HG03432 (cell line): ENCODE measurements around the gene FHIP1A.

Source experiments
- ATAC-seq: cut with Tn5 transposase; IDR thresholded peaks from one replicate; pipeline ENCODE4 v1.9.1; 2021; ENCODE audit warnings: mild to moderate bottlenecking, moderate library complexity; ENCODE audit not compliant: unreplicated experiment

Gene FHIP1A

DNA sequence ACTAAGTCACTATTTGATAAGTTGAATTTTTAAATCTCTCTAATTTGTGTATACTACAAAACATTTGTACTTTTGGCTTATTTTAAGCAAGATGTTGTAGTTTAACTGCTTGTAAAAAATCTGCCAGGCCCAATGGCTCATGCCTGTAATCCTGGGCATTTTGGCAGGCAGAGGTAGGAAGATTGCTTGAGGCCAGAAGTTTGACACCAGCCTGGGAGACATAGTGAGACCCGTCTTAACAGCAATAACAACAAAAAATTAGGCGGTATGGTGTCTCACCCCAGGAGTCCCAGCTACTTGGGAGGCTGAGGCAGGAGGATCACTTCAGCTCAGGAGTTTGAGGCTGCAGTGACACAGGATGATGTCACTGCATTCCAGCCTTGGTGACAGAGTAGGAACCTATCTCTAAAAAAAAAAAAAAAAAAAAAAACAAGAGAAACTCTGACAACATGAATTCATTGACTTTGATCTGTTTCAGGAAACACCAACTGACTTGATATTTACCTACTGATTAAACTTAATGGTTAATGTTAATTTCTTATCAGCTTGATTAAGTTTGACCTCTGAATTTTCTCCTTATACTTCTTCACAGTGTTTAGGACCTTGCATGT, 8.9 kb downstream of the FHIP1A start:
- ATAC-seq, result no peak

DNA sequence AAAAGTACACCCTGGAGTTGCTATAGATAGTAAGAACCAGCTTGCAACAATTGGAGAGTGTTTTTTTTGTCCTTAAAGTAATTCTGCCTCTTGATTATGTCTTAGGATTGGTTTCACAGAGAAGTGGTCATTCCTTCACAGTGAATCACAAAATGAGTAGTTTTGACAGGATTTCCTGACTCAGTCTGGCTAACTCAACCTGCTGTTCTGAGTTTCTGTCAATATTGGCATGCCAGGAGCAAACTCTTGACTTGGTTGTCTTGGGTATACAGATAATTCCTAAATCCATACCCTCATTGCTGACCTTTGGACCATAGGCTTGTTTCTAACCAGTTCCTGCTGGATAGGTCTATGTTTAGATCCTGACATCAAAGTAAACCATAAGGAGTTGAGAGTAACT, 9.4 kb downstream of the FHIP1A start:
- no peak for ATAC-seq

DNA sequence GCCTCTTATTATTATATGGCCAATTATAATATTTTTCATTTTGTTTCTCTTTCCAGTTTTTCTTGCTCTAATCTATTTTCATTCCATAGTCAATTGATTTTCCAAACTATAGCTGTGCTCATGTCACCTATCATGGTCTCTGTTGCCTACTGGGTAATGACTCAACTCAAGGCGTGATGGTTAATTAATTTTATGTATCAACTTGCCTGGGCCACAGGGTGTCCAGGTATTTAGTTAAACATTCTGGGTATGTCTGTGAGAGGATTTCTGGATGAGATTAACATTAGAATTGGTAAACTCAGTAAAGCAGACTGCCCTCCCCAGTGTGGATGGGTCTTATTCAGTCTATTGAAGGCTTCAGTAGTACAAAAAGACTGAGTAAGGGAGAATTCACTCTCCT, 9.9 kb downstream of the FHIP1A start:
- no peak for ATAC-seq

DNA sequence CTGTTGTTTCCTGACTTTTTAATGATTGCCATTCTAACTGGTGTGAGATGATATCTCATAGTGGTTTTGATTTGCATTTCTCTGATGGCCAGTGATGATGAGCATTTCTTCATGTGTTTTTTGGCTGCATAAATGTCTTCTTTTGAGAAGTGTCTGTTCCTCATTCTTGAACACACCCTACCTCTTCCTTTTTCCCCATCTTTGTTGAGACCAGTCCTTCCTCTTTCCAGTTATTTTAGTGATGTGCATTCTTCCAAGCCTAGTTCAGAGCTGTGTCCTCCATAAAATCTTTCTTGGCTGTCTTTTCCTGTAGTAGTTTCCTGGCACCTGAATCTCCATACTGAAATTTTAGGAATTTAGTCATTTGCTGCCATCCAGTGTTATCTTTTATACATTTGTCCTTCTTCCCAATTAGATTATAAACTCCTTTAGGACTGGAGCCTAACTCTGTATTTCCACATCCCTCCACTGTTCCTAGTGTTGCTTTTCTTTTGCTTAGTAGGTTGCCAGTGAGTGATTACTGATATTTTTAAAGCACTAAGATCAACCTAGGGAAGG, 11.4 kb downstream of the FHIP1A start:
- no peak for ATAC-seq

DNA sequence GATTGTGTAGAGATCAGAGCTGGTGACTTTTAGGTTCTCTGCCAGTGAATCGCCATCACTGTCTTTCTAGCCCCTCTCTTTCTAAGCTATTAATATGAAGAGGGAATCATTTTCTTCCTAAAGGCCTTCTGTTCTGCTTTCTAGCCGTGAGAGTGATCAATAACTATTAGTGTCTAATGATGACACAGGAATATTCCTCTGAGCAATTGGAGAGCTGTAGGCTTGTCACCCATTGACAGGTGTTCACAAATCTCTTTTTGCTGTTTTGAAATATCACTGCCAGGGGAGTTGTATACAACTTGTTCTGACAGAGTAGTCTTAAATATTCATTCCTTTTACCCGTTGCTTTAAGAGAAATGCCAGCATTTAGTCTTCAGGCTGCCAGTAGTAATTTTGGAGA, 13.9 kb downstream of the FHIP1A start:
- ATAC-seq, result no peak

DNA sequence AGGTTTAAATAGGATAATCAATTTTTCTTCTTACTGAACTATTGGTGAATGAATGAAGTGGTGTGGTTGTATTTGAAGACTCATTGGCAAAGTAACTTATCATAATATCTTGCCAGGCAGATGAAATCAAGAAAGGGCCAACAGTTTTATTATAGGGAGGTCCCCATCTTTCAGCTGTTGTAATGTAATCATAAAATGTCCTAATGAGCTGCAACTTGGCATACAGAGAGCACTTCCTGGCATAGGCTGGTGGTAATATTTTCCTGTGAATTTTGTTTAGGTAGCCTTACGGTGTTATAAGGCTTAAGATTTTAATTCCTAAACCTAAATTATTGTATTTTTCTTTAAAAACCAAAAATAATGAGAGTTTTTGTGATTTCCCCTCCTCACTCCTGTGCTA, 17.5 kb downstream of the FHIP1A start:
- ATAC-seq, result no peak

DNA sequence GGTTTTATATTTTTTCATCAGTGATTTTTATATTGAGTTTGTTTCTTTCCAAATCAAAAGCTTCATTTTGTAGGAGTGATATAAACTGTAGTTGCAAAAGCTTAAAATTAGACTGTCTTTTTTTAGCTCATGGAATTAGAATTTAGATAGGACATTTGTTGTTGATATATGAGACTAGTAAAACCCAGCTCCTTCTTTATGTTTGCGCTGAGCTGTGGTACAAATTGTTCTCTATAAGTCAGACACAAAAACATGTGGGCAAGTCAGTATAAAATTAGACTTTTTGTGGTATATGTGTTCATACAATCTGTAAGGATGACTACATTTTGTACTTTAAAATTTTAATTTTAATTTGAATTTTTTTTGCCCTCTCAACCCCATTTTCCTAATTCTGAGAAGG, 18.3 kb downstream of the FHIP1A start:
- ATAC-seq, result no peak

DNA sequence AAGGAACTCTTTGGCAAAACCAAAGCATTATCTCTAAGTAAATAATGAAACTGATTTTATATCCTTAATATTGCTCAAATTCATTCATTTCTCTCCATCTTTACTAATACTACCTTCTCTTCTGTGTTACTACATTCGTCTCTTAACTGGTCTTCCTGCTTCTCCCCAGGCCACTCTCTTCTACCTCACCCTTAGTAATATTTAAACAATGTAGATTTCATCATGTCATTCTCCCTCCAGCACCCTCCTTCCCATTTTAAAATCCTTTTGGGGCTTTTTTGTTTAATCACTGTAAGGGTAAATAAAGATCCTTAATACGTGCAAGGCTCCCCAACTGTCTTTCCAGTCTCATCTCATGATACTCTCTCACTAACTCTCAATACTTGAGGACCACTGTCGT, 19.4 kb downstream of the FHIP1A start:
- no peak for ATAC-seq

DNA sequence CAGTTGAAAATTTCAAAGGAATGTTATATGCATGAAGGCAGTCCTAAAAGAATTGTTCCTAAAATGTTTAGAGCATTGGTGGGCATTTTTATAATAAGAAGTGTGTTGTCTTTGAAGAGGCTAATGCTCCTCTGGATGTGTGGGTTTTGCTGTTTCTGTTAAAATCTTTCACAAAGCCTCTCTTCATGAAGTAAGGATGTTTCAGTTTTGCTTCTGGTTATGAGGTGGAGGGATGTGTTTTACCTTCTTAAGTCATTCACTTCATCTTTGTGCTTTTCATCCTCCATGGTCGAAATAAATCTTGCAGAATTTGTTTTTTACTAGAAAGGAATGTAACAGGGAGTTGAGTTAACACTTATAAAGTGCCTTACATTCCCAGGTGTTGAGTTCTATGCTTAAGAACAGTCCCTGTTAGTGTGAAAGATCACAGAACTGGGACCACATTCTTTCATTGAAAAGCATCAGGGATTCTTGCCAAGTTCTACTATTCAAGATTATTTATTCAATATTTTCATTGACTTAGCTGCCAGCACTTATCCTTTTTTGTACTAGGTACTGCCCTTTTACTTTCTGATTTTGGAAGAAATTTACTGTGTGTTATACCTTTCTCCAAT, 21.1 kb downstream of the FHIP1A start:
- peak; percentile 89 for ATAC-seq

DNA sequence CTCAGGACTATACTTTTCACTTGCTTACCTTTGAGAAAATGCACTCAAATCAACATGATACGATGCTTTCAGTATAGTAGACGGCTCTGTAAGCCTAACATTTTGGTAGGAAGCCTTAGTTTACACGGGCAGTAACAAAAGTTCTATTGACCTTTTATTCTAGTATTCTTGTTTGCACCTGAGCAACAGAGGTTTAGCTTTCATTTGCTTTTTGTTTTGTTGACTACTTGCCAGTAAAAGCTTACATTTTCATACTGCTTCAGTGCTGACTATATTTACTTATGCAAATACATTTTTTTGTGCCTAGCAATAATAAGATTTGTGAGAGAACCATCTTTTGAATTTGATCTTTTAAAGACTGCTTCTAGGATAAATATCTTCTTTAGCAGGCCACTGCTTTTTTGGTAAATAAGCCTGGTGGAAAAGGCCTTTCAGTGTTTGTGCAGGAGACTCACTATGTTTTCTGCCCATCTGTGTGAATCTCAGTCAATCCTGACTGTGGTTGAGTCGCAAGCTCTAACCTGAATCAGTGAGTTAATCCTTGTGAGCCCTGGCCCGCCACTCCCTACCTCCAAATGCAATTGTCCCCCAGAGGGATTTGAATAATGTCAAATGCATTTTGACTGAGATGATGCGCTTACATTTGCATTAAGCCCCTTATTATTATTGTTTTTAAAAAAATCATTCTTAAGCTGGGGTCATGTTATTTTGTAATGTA, 21.9 kb downstream of the FHIP1A start:
- no peak for ATAC-seq

DNA sequence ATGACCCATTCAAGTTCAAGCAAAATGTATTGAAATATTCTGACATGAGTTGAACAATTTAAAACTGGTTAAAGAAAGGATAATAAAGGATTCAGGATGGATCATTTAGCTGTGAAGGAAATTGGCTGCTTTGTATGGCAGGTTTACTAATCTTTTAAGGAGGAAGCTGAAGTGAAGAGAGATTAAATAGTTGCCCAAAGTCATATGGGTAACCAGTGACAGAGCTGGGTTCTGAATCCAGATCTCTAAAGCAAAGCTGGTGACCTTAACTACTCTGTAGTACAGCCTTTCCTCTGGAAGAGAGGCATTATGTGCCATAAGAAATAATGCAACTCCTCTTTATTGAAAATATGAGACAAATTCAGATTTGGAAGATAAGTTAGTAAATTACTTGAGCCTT, 22.8 kb downstream of the FHIP1A start:
- ATAC-seq, result no peak

DNA sequence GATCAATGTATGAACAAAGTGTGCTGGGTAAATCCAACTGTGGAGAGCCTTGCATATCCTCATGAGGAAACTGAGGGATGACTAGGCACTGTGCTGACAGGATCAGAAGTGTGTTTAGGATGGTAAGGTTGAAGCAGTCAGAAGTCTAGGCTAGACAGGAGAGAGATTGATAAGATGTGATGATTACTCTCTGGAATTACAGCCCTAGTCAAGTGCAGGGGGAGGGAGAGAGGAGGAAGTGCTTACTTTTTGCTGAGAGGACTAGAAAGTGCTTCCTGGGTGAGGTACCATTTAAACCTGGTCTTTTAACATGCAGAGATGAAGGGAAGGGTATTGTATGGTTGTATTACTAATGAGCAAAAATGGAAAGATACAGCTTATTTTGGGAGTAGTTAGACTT, 23.7 kb downstream of the FHIP1A start:
- no peak for ATAC-seq

DNA sequence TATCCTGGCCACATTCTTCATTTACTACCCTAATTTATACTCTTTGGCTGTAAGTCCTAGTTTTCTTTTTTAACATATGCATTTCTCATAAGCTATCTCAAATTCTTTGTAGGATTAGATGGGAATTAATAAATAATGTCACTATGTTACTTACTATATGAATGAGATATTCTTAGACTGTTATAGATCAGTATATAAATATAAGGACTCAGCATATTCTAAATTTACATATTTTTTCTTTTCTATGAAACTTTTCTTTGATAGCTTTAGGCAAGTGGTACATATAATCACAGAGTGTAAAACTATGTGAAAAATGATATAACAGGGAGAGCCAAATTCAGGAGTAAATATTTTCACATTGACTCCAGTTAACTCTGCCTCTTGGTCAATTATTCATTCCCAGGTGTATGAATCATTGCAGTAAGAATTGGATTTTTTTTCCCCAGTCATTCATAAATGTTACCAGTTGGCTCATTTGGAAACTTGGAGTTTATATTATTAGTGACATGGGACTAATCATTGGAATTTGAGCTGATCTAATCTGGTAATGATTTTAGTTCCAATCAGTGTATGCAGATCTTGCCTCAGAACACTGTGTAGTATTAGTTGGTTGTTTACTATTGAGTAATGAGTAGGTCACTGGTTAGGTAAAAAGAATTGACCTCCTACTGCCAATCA, 25.3 kb downstream of the FHIP1A start:
- ATAC-seq, result no peak

DNA sequence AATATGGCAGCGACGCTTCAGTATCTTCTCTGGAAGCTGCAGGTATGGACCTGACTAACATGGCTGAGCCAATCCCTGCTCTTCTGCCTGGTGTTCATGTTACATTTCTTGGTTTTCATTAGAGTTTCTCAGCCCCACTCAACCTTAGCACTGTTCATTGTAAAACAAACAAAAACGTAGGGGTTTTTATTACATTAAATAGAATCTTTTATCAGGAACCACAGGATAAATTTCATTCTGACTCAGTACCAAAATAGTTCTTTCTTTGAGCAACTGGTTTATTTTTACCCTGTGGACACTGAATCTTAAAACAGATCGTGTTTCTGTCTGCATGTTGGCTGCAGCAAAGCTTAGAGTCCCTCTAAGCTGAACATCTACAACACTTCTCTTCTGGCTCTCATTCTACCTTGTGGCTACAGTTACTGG, 27.1 kb downstream of the FHIP1A start:
- ATAC-seq, result no peak

DNA sequence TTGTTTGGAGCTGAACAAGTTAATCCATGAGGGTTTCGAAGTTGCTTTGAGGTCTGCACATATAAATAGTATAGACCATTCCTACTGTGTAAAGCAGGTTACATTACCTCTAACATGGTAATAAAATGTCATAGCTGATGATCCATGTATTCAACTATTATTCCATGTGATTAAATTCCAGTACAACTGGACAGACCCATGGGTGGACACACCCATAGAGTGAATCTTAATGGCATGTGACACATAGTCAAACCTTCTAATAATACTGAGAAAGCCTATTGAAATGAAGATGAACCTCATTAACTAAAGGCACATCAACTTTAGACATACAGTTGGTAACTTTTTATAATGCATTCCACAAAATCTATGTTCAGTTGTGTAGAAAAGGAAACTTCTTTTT, 28.5 kb downstream of the FHIP1A start:
- no peak for ATAC-seq

DNA sequence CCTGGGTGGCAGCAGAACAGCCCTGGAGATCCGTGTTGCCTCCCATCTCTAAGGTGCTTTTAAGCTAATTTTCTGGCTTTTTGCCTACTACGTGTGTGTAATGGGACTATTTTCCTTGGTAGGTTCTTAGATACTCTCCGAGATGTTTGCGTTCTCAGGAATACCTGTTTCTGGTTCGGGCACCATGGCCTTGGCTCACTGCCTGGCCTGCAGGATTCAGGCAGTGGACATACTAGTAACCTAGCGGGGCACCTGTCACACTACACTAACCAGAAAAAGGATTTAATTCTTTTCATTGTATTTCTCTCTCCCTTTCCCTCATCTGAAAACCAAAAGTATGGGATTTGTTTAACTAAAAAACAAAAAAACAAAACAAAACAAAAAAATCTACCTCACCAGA, 29.2 kb downstream of the FHIP1A start:
- ATAC-seq, result no peak

DNA sequence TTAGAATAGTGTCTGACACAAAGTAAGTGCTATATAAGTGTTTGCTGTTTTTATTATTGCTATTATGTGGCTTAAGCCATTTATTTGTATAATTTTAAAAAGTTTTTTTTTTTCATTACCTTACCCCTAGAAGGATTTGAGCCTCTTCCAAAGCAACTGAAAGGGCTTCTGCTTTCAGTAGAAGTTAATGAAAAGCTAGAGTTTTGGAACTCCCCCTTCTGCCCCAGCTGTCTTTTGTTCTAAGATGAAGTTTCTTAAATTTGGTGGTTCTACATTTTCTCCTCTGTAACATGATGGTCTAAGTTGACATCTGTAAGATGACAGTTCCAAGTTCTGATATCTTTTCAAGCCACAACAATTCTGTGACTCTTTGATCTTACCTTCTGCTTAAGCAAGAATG, 30.3 kb downstream of the FHIP1A start:
- ATAC-seq, result no peak

DNA sequence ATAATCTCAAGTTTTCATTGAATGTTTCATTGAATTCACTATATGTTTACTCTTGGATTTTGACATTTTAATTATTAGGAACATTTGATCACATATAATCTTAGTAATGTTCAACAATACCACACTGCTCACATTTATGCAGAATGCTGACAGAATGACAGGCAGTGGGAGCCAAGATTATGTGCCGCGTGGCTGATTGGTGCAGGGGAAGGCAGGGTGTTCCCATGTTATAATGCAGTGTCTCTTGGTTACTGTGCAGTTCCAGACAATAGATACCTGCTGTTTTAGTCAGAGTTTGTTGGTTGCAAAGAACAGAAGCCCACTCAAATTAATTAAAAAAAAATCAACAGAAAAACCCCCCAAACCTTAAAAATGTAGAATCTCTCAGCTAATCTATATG, 33.0 kb downstream of the FHIP1A start:
- ATAC-seq, result no peak

DNA sequence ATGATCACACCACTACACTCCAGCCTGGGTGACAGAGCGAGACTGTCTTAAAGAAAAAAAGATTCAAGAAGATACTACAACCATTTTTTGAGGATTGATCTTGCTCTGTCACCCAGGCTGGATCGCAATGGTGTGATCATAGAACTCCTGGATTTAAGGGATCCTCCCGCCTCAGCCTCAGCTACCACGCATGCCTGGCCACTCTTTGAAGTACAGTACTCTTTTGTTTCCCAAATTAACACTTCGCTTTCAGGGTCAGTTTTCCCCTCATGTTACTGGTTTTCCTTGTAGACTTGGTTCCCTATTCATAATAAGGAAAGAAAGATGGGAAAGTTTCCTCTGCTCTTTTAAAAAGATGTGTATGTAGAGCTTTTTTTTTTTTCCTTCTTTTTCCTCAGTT, 34.3 kb downstream of the FHIP1A start:
- no peak for ATAC-seq

DNA sequence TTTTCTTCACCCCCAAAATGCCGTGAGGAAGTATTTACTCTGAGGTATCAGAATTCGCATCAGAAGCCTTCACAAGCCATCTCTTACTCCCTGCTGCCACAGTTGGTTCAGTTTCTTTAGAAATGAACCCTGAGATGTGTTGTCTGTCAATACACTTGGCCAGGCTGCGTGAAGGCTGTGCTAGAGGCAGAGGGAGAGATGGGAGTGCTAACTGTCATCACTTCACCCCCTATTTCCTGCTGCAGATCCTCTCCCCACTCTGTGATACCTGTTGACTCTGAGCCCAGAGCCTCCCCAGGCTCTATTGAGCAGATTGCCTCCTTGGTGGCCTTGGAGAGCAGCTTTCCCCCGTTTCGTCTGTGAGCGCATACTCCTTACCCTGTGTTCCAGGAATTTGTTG, 34.8 kb downstream of the FHIP1A start:
- no peak for ATAC-seq

DNA sequence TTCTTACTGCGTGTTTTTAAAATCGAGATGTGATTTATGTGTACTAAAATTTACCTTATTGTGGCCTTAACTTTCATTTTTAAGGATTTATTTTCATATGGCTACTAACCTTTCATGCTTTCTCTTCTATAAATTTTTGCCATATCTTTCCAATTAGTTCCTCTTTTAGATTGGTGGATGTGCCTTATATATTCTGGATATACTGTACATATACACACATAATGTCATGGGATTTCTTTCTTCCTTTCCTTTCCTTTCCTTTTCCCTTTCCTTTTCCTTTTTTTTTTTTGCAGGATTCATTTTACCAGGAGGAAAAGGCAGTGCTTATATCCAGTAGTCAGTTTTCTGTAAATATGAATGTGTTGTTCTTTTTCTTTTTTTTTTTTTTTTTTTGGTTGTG, 37.2 kb downstream of the FHIP1A start:
- ATAC-seq, result no peak

DNA sequence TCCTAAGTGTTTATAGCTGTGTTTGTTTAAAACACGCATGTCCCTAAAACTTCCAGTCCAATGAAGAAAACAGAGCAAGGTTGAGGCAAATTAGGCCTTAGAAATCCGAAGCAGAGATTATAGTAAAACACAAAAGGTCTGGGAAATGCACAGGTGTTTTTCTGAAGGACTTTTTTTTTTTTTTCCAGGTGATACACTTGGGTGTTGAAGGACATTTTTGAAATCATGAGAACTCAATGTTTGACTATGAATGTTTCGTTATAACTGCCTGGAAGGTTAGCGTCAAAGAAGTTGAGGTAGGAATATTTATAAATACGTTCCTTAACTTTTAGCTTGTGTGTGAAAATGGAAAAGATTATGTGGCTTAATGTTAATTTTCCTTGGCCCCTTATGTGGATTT, 45.5 kb downstream of the FHIP1A start:
- ATAC-seq, result no peak
